Astrocyte of the spinal cord (primary cell): ENCODE results near the gene SOX6.

Experiments
- DNase-seq: peaks from one replicate; pipeline ENCODE4 v3.0.0; 2011; ENCODE audit warnings: low read depth, low spot score
- H3K4me3 ChIP-seq: 2 replicates; pipeline ENCODE4 v1.5.1; 2011; ENCODE audit warnings: low read depth, mild to moderate bottlenecking, low read length, moderate library complexity
- CTCF ChIP-seq: IDR thresholded peaks from 2 replicates; pipeline ENCODE4 v1.5.1; 2012; ENCODE audit warnings: low read depth, mild to moderate bottlenecking, low read length, inconsistent platforms
- in situ Hi-C: cut with HindIII; loops from 2 replicates; pipeline ENCODE4 v1.10.0; 2017; ENCODE audit warnings: low sequenced_read_pairs

SOX6 gene

GRCh38 chr11:16216831-16217230 lies 139.5 kb downstream of the SOX6 start:
- in situ Hi-C loops, result no loop called here
- no peak for DNase-seq
- no peak for TF ChIP-seq CTCF
- no peak overlapping the region for H3K4me3 ChIP-seq

- no peak for DNase-seq
- in situ Hi-C loops, result no loop called here
- TF ChIP-seq CTCF, result no peak
- no peak overlapping the region for H3K4me3 ChIP-seq
Observed at GRCh38 chr11:16215352-16215751, 141.0 kb downstream of the SOX6 start.

GRCh38 chr11:16211407-16211806 lies 144.9 kb downstream of the SOX6 start:
- no peak for DNase-seq
- no peak overlapping the region for H3K4me3 ChIP-seq
- no peak for TF ChIP-seq CTCF
- in situ Hi-C loops, result no loop called here

GRCh38 chr11:16204261-16204660 lies 152.1 kb downstream of the SOX6 start:
- no peak overlapping the region for H3K4me3 ChIP-seq
- in situ Hi-C loops, result no loop called here
- DNase-seq, result no peak

GRCh38 chr11:16195651-16196050 lies 160.7 kb downstream of the SOX6 start:
- H3K4me3 ChIP-seq, result no peak overlapping the region
- in situ Hi-C loops, result no loop called here
- peak; percentile 75 for DNase-seq
- TF ChIP-seq CTCF, result no peak

More at GRCh38 chr11:16204261-16204660, 152.1 kb downstream of the SOX6 start:
- no peak for TF ChIP-seq CTCF

GRCh38 chr11:16194566-16194965 lies 161.8 kb downstream of the SOX6 start:
- TF ChIP-seq CTCF, result no peak
- in situ Hi-C loops, result no loop called here
- peak; percentile 23 for DNase-seq
- H3K4me3 ChIP-seq, result no peak overlapping the region

GRCh38 chr11:16193897-16194381 lies 162.4 kb downstream of the SOX6 start:
- H3K4me3 ChIP-seq, result no peak overlapping the region
- no peak for TF ChIP-seq CTCF
- in situ Hi-C loops, result no loop called here
- no peak for DNase-seq
